ENCODE measurements around the gene ELN.

ELN gene

GRCh38 chr7:74013539-74014272 is 14.3 kb upstream of the ELN start:
- no peak for TF ChIP-seq CTCF (IDR thresholded peaks at IDR 0.05)

- TF ChIP-seq CTCF (IDR thresholded peaks at IDR 0.05), result no peak
These were observed 13.0 kb upstream of the ELN start for GRCh38 chr7:74014931-74015330.

- no peak for TF ChIP-seq CTCF (IDR thresholded peaks at IDR 0.05)
These were observed 12.3 kb upstream of the ELN start for GRCh38 chr7:74015670-74016069.

- no peak for TF ChIP-seq CTCF (IDR thresholded peaks at IDR 0.05)
These were observed 10.8 kb upstream of the ELN start for GRCh38 chr7:74017125-74017524.

- TF ChIP-seq CTCF (IDR thresholded peaks at IDR 0.05), result no peak
These were observed 9.6 kb upstream of the ELN start for GRCh38 chr7:74018246-74018895.

GRCh38 chr7:74019149-74019548 is 8.8 kb upstream of the ELN start:
- no peak for TF ChIP-seq CTCF (IDR thresholded peaks at IDR 0.05)

- TF ChIP-seq CTCF (IDR thresholded peaks at IDR 0.05), result no peak
These were observed 7.6 kb upstream of the ELN start for GRCh38 chr7:74020390-74020789.
